Middle frontal gyrus (tissue), 1 donor: ENCODE results near the gene FSTL4.
"Not testable (repeated sequence)": the region's sequence is repeated elsewhere in the genome, so short reads cannot be mapped to it uniquely, and the experiment has no call there.

Experiments
- DNase-seq: peaks from one replicate; pipeline ENCODE4 v3.0.0-alpha.2; 2015; ENCODE audit warnings: low spot score; ENCODE audit errors: extremely low spot score

Gene FSTL4

GRCh38 chr5:133405275-133406034 lies 206.9 kb downstream of the FSTL4 start:
- no peak for DNase-seq

GRCh38 chr5:133404724-133405123 lies 207.6 kb downstream of the FSTL4 start:
- no peak for DNase-seq

GRCh38 chr5:133403741-133404364 lies 208.5 kb downstream of the FSTL4 start:
- no peak for DNase-seq

- no peak for DNase-seq
Measured at GRCh38 chr5:133402775-133403174, 209.6 kb downstream of the FSTL4 start.

- DNase-seq, result no peak
Measured at GRCh38 chr5:133401731-133402347, 210.5 kb downstream of the FSTL4 start.

GRCh38 chr5:133400831-133401351 lies 211.4 kb downstream of the FSTL4 start:
- DNase-seq, result no peak

- no peak for DNase-seq
Measured at GRCh38 chr5:133400120-133400519, 212.2 kb downstream of the FSTL4 start.

- no peak for DNase-seq
Measured at GRCh38 chr5:133399247-133399891, 213.0 kb downstream of the FSTL4 start.

- DNase-seq, result no peak
Measured at GRCh38 chr5:133398646-133399101, 213.7 kb downstream of the FSTL4 start.

GRCh38 chr5:133397990-133398645 lies 214.2 kb downstream of the FSTL4 start:
- DNase-seq, result no peak

GRCh38 chr5:133397348-133397747 lies 215.0 kb downstream of the FSTL4 start:
- DNase-seq, result no peak

- DNase-seq, result no peak
Measured at GRCh38 chr5:133396814-133397213, 215.5 kb downstream of the FSTL4 start.

GRCh38 chr5:133396187-133396741 lies 216.1 kb downstream of the FSTL4 start:
- no peak for DNase-seq

- DNase-seq, result not testable (repeated sequence)
Measured at GRCh38 chr5:133395207-133395606, 217.1 kb downstream of the FSTL4 start.

GRCh38 chr5:133394477-133394817 lies 217.9 kb downstream of the FSTL4 start:
- DNase-seq, result not testable (repeated sequence)

GRCh38 chr5:133393776-133394476 lies 218.4 kb downstream of the FSTL4 start:
- no peak for DNase-seq

- DNase-seq, result no peak
Measured at GRCh38 chr5:133392448-133392847, 219.9 kb downstream of the FSTL4 start.

- no peak for DNase-seq
Measured at GRCh38 chr5:133391354-133392136, 220.8 kb downstream of the FSTL4 start.
